Motor neuron (in vitro differentiated cells): ENCODE data around the gene DHPS. TPM values are rescaled to one million over a fixed set of nuclear protein-coding genes. Genes with fewer than 3 reads are reported as not detected.
"Not testable (repeated sequence)": the region's sequence is repeated elsewhere in the genome, so short reads cannot be mapped to it uniquely, and the experiment has no call there.

Source experiments
- ATAC-seq, 8 experiments: fragments of 200-7000 bp; cut with Tn5 transposase; replicated peaks in 6 of 8; 2 replicates each; pipeline ENCODE4 v1.8.0; 2021; ENCODE audit warnings: mild to moderate bottlenecking in 8 of 8, moderate library complexity in 8 of 8
- H3K27ac ChIP-seq, 2 donors: fragments of 250-450 bp; sonication (Bioruptor Pico); 2 replicates each; pipeline ENCODE4 v1.9.0; 2021; ENCODE audit warnings: antibody characterized with exemption in 2 of 2, mild to moderate bottlenecking in 2 of 2, moderate library complexity in 1 of 2
- H3K4me1 ChIP-seq, 2 donors: fragments of 250-450 bp; sonication (Bioruptor Pico); replicated peaks in 1 of 2; 2 replicates each; pipeline ENCODE4 v1.6.1; 2021; ENCODE audit warnings: antibody characterized with exemption in 2 of 2, mild to moderate bottlenecking in 2 of 2, moderate library complexity in 1 of 2
- H3K4me3 ChIP-seq, 5 donors: fragments of 250-450 bp; sonication (Bioruptor Pico); 2 replicates each; pipeline ENCODE4 v1.9.0; 2021; ENCODE audit warnings: antibody characterized with exemption in 5 of 5, mild to moderate bottlenecking in 5 of 5, moderate library complexity in 4 of 5
- WGBS, 10 experiments: fragments of 450-650 bp; shearing (Covaris generic); methylation state at CpG; one replicate each; pipeline ENCODE4 v1.0.0; 2022; 5-methylcytosine and 5-hydroxymethylcytosine counted together
- in situ Hi-C, 9 experiments: fragments of 400-800 bp; cut with MboI; loops; one replicate each; pipeline ENCODE4 v1.15.0; 2021; ENCODE audit warnings: low sequenced_read_pairs in 9 of 9, low pct_unique_long_range_greater_than_20kb in 2 of 9; ENCODE audit not compliant: unreplicated experiment in 9 of 9
- total RNA-seq, 8 experiments: library from RNA; unstranded; fragments of 300-600 nt; gene quantifications; 2 replicates each; pipeline versions ENCODE4 v1.2.3 to v1.2.4, GENCODE V29; 2022

The DHPS gene
- total RNA-seq, 8 experiments from 2014 or later: 49.1 to 112 (median 79.9) TPM

DNA sequence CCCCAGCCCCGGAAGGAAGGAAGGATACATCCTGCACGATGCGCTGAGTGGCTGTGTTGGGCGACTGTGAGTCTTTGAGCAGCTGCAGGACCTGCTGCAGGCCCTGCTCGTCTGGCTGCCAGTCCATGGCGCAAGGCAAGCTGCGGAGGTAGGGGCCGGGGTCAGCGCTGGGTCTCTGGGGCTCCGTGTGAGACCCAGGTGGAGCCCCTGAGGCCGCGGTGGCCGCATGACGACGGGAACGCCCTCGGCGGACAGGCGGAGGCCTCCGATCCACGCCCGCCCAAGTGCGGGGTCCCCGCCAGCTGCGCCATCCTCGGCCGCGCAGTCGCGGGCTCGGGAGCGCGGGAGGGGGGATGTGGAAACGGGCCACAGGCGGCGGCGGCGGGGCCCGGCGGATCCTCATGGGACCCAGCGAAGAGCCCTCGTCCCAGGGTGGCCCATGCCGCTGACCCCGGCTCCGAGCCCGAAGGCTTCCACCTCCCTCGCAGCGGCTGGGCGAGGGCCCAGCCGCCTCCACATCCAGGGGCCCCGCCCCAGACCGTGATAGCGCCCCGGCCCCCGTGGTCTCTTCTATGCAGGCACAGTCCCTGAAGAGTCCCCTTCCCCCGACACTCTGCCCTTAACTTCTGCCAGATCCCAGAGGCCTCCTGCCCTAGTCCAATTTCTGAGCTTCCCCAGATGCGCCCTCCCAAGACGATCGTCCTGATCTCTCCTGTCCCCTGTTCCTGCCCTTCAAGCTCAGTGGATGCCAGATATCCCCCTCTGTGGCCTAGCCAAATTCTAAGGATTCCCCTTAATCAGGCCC is 39.4 kb upstream of the DHPS start:
- ATAC-seq: peak in 4 of 8 experiments; percentile 6 to 24 (median 6)
- H3K4me3 ChIP-seq: peak overlapping the region; percentile 74 to 94 (median 92)
- peaks cover 8 to 16% of the 10 kb centered on the region in 2 donors for H3K4me1 ChIP-seq
- in situ Hi-C loops: no loop called here
- 0 to 40% (median 8%) methylated on average over 1 to 17 of the region's 59 CpGs; no CpG with 5 or more reads in 5 of the 10 experiments for WGBS, 10 experiments
- peak overlapping the region; percentile 92 to 94 for H3K27ac ChIP-seq

DNA sequence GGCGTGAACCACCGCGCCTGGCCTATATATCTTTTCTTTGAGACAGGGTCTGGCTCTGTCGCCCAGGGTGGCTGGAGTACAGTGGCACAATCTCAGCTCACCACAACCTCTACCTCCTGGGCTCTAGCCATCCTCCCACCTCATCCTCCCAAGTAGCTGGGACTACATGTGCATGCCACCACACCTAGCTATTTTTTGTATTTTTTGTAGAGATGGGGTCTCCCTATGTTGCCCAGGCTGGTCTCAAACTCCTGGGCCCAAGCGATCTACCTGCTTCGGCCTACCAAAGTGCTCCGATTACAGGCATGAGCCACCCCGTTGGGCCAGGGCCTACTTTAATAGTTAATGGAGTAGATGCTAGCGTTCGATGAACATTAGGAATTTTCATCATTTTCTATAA is 38.6 kb upstream of the DHPS start:
- WGBS, 10 experiments: 30 to 100% (median 84%) methylated on average over 2 to 9 of the region's 10 CpGs; no CpG with 5 or more reads in 4 of the 10 experiments
- ATAC-seq: no peak
- Histone ChIP-seq H3K4me1 (peaks cover 8 to 16% of the 10 kb centered on the region in 2 donors), H3K4me3 (peak overlapping the region in 3 of 5 donors; percentile 74 to 92 (median 82)), H3K27ac (peak overlapping the region in 1 of 2 donors; percentile 94)
- in situ Hi-C loops: no loop called here

DNA sequence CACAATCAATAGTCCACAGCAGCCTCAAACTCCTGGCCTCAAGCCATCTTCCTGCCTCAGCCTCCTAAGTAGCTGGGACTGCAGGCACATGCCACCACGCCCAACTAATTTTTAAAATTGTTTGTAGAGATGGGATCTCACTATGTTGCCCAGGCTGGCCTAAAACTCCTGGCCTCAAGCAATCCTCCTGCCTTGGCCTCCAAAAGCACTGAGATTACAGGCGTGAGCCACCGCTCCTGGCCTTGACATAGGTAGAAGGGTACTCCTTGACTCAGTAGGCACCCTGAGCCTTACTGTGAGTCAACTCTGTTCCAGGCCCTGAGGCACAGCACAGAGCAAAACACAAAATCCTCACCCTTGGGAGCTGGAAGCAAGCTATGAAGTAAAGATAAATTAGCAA is 34.2 kb upstream of the DHPS start:
- Histone ChIP-seq H3K4me1 (peaks cover 4 to 10% of the 10 kb centered on the region in 2 donors), H3K27ac (no peak overlapping the region), H3K4me3 (no peak overlapping the region)
- in situ Hi-C loops: no loop called here
- WGBS, 10 experiments: 90 to 100% methylated on average over 2 of the region's 3 CpGs; no CpG with 5 or more reads in 8 of the 10 experiments
- ATAC-seq: no peak

DNA sequence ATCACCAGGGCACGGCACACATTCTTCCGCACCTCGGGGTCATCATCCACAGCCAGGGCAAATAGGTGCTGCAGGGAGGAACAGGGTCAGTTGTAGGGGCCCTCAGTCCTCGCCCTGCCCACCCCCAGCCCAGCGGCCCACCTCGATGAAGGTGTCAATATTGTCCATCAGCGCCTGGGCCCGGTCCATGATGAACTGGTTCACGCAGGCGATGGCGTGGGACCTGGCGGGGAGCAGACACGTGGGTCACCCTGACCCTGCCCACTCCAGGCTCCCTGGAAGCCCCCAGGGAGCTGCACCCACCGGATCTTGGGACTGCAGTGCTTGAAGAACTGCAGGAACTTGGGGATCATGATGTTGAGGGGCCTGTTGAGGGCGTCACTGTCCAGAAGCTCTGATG is 33.4 kb upstream of the DHPS start:
- in situ Hi-C loops: no loop called here
- peaks cover 0 to 5% of the 10 kb centered on the region in 2 donors for H3K4me1 ChIP-seq
- no peak overlapping the region for H3K27ac ChIP-seq
- 96 to 100% methylated on average over 1 to 7 of the region's 15 CpGs; no CpG with 5 or more reads in 8 of the 10 experiments for WGBS, 10 experiments
- no peak overlapping the region for H3K4me3 ChIP-seq
- ATAC-seq: peak in 1 of 8 experiments; percentile 19

DNA sequence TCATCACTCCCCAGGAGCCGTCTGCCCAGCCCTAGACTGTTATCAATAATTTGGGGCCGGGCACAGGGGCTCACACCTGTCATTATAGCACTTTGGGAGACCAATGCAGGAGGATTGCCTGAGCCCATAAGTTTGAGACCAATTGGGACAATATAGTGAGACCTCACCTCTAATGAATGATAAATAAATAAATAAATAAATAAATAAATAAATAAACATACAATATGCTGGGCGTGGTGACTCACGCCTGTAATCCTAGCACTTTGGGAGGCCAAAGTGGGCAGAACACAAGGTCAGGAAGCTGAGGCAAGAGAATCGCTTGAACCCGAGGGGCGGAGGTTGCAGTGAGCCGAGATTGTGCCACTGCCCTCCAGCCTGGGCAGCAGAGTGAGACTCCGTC is 31.6 kb upstream of the DHPS start:
- WGBS, 10 experiments: 78 to 100% (median 91%) methylated on average over 1 to 7 of the region's 9 CpGs; no CpG with 5 or more reads in 1 of the 10 experiments
- H3K27ac ChIP-seq, ATAC-seq, H3K4me3 ChIP-seq, H3K4me1 ChIP-seq, in situ Hi-C loops: not testable (repeated sequence)

DNA sequence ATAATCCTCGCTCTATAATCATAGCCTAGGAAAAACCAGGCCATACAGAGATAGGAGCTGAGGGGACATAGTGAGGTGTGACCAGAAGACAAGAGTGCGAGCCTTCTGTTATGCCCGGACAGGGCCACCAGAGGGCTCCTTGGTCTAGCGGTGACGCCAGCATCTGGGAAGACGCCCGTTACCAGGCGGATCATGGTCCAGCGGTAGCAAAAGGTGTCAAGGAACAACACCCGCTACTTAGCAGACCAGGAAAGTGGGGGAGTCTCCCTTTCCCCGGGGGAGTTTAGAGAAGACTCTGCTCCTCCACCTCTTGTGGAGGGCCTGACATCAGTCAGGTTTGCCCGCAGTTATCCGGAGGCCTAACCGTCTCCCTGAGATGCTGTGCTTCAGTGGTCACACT is 30.4 kb upstream of the DHPS start:
- in situ Hi-C loops, H3K4me1 ChIP-seq, H3K27ac ChIP-seq, ATAC-seq, H3K4me3 ChIP-seq: not testable (repeated sequence)
- WGBS, 10 experiments: no CpG with 5 or more reads among the region's 14 CpGs

DNA sequence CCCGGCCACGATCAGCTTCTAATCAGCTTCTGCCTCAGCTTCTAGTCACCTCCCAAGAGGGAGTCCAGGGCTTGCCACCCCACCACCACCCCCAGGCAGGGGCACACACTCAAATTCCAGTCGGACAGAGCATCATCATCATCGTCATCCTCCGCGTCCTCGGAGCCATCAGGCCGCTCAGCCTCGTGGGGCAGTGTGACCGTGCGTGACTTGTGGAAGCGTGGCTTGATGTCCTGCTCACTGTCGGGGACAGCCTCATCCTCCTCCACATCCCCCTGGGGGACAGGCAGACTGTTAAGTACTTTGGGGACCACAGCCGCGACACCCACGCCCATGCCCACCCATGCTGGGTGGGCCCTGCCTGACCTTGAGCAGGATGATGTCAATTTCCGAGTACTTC is 29.5 kb upstream of the DHPS start:
- H3K27ac ChIP-seq: no peak overlapping the region

DNA sequence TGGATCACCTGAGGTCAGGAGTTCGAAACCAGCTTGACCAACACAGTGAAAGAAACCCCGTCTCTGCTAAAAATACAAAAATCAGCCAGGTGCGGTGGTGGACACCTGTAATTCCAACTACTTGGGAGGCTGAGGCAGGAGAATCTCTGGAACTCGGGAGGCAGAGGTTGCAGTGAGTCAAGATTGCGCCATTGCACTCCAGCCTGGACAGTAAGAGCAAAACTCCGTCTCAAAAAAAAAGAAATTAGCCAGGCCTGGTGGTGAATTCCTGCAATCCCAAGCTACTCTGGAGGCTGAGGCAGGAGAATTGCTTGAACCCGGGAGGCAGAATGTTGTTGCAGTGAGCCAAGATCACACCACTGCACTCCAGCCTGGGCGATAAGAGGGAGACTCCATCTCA is 27.0 kb upstream of the DHPS start:
- H3K4me1 ChIP-seq: no peaks in the 10 kb centered on the region
- in situ Hi-C loops: no loop called here
- WGBS, 10 experiments: 60 to 100% (median 97%) methylated on average over 1 to 6 of the region's 8 CpGs; no CpG with 5 or more reads in 1 of the 10 experiments
- no peak for ATAC-seq
- H3K27ac ChIP-seq: no peak overlapping the region
- H3K4me3 ChIP-seq: no peak overlapping the region

More for the DNA sequence above, 29.5 kb upstream of the DHPS start:
- Histone ChIP-seq H3K4me1 (no peaks in the 10 kb centered on the region), H3K4me3 (no peak overlapping the region)
- peak in 2 of 8 experiments; percentile 8 to 15 for ATAC-seq
- 88 to 96% (median 90%) methylated on average over 2 to 6 of the region's 17 CpGs; no CpG with 5 or more reads in 7 of the 10 experiments for WGBS, 10 experiments
- in situ Hi-C loops: no loop called here

DNA sequence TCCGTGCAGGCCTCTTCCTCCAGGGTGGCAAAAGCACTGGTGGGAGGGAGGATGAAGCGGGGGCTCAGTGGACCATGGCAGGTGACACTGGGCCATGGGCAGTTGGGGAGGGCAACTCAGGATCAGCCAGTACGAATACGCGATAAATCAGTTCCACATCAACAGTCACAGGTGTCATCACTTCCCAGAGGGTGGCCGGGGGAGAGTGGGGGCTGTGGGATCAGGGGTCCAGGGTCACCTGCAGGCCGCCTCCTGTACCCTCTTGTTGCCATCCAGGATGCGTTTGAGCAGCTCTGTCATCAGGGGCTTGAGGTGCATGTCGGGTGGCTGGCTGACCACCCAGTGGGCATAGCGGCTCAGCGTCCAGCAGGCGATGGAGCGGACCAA is 24.6 kb upstream of the DHPS start:
- Histone ChIP-seq H3K27ac (no peak overlapping the region), H3K4me3 (no peak overlapping the region), H3K4me1 (peaks cover 8 to 9% of the 10 kb centered on the region in 2 donors)
- in situ Hi-C loops: no loop called here
- 95 to 100% (median 100%) methylated on average over 1 to 4 of the region's 13 CpGs; no CpG with 5 or more reads in 7 of the 10 experiments for WGBS, 10 experiments
- no peak for ATAC-seq

DNA sequence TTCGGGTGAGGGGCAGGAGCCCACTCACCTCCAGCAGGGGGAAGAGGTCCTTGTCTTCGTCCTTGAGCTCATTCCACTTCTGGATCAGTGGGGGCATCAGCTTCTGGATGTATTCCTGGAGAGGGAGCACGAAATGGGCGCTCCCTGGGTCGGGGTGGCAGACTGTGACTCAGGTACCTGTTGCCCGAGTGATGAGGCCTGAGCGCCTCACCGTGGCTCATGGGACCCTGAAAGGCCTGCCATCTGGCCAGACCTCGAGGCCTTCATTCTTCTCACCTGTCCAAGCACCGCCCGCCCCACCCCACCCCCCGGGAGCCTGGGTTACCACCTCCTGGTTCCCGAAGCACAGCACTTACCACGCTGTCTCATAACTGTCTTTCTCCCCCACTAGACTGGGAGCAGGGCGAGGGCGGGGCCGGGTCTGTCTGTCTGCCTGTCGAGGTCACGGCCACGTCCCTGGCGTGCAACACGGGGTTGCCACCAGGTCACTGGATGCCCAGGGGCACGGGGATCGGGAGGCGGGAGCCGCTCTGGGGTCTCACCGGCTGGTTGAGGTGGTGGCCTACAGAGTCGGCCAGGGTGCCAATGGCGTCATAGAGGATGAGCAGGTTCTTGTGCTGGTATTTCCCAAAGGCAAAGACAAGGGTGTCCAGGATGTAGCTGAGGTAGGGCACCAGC is 24.1 kb upstream of the DHPS start:
- no peak overlapping the region for H3K4me3 ChIP-seq
- peaks cover 8 to 9% of the 10 kb centered on the region in 2 donors for H3K4me1 ChIP-seq
- no peak overlapping the region for H3K27ac ChIP-seq
- in situ Hi-C loops: no loop called here
- WGBS, 10 experiments: 89 to 100% (median 90%) methylated on average over 1 to 7 of the region's 29 CpGs; no CpG with 5 or more reads in 7 of the 10 experiments
- no peak for ATAC-seq

DNA sequence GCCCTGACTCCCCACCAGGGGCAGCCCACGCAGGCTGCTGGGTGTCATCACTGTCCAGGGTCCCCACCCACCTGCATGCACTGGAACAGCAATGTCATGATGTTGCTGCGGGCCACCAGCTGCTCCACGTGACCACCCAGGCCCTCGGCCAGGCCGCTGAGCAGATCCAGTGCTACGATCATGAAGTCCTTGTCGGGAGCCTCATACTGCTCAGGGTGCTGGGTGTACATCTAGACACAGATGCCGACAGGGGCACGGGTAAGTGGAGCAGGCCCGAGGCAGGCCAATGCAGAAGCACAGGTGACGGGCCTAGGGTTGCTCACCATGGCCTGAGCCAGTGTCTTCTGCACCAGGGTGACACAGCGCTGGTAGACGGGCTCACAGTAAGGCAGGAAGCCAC is 23.5 kb upstream of the DHPS start:
- Histone ChIP-seq H3K4me1 (peaks cover 8 to 9% of the 10 kb centered on the region in 2 donors), H3K4me3 (no peak overlapping the region), H3K27ac (no peak overlapping the region)
- WGBS, 10 experiments: 87 to 100% (median 100%) methylated on average over 2 to 9 of the region's 13 CpGs; no CpG with 5 or more reads in 5 of the 10 experiments
- in situ Hi-C loops: no loop called here
- no peak for ATAC-seq

DNA sequence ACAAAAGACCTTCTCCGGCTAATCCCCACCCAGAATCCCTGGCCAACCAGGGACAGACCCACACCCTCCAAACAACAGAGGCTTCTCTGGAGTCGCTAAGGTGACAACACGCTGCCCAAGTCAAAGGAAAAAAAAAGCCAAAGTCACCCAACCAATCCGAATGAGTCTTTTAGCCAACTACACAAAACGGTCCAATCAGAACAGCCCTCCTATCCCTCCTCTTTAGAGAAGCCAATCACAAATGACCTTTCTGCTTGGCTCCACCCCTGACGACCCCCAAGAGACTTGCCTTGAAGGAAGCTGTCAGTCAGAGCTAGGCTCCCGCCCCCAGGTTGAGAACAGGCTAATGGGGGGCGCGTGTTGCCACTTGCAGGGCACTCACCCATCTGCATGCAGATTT is 21.4 kb upstream of the DHPS start:
- peak overlapping the region in 1 of 5 donors; percentile 9 for H3K4me3 ChIP-seq
- peak; percentile 6 to 88 (median 86) for ATAC-seq
- WGBS, 10 experiments: 50 to 100% (median 90%) methylated on average over 1 to 3 of the region's 9 CpGs; no CpG with 5 or more reads in 6 of the 10 experiments
- in situ Hi-C loops: no loop called here
- H3K27ac ChIP-seq: peak overlapping the region; percentile 58 to 91
- peaks cover 8 to 9% of the 10 kb centered on the region in 2 donors for H3K4me1 ChIP-seq

DNA sequence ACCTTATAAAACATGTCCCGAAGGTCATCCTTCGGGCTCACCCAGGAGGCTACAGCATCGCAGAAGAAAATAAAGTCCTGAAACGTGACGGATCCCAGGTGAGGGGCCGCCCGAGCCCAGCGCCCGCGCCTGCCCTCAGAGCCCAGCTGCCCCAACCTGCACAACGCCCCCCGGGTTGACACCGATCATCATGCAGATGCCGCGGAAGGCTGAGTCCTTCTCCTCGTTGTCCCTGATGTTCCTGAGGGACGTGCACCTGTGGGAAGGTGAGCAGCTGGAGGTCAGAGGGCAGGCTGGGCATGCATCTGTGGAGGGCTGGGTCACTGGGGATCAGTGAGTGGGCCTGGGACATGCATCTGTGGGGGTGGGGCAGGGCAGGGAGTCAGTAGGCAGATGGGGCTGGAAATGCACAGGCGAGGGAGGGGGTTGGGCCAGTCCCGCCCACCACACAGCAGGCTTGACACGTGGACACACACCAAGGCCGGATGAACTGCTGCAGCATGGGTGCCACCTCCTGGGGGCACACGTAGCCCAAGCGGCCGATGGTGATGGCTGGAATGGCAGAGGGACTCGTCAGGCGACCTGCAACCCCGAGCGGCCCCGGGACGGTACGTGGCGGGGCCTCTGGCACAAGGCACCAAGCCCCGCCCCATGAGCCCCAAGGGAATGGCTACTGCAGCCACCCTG is 20.1 kb upstream of the DHPS start:
- in situ Hi-C loops: no loop called here
- peak in 3 of 8 experiments; percentile 11 to 19 (median 16) for ATAC-seq
- no peak overlapping the region for H3K4me3 ChIP-seq
- peaks cover 9 to 10% of the 10 kb centered on the region in 2 donors for H3K4me1 ChIP-seq
- WGBS, 10 experiments: 100% methylated on average over 1 to 6 of the region's 33 CpGs; no CpG with 5 or more reads in 8 of the 10 experiments
- no peak overlapping the region for H3K27ac ChIP-seq
